Measurements from ENCODE around the gene TLCD2. TPM values are rescaled to one million over a fixed set of nuclear protein-coding genes. Genes with fewer than 3 reads are reported as not detected.
"Not testable (repeated sequence)": the region's sequence is repeated elsewhere in the genome, so short reads cannot be mapped to it uniquely, and the experiment has no call there.

Gene TLCD2
- total RNA-seq, 2 donors from 2014 or later = 0.84 to 1.8 TPM

- H3K9ac ChIP-seq (ENCODE audit: extremely low read depth, low read length, poor library complexity, severe bottlenecking) = peak within 1 kb of the TSS; percentile 15
- Mint-ChIP-seq H3K27ac (no peak within 1 kb of the TSS), H3K27me3 (ENCODE audit: insufficient read depth) (no peaks in the 10 kb centered on the region), H3K9me3 (no peaks in the 10 kb centered on the region), H3K36me3 (ENCODE audit: low read depth) (peaks cover 9% of the 10 kb centered on the region), H3K4me1 (no peaks in the 10 kb centered on the region), H3K4me3 (peak within 1 kb of the TSS; percentile 52)
- no peak for TF ChIP-seq CTCF (conservative IDR thresholded peaks at IDR 0.05)
- H3K36me3 ChIP-seq (ENCODE audit: control insufficient read depth, insufficient read depth, low read length) = no peaks in the 10 kb centered on the region
- no peaks in the 10 kb centered on the region for H3K9me3 ChIP-seq (ENCODE audit: control insufficient read depth, low read length)
- H3K27me3 ChIP-seq (ENCODE audit: control insufficient read depth, insufficient read depth, low read length, poor library complexity, severe bottlenecking) = no peaks in the 10 kb centered on the region
- H3K27ac ChIP-seq (ENCODE audit: low read depth, low read length) = no peak within 1 kb of the TSS
- DNase-seq = peak; percentile 97
- 1 to 10% methylated on average over 6 to 57 of the region's 57 CpGs for WGBS, 2 experiments (ENCODE audit: insufficient coverage in 1 of 2, insufficient read length in 1 of 2)
- no peaks in the 10 kb centered on the region for H3K4me1 ChIP-seq (ENCODE audit: control insufficient read depth, insufficient read depth, low read length)
- H3K4me3 ChIP-seq (ENCODE audit: low read length) = peak within 1 kb of the TSS; percentile 67
These were observed 14.2 kb upstream of the TLCD2 start, which contains the start of gene WDR81 for GRCh38 chr17:1724351-1724868. TSS of gene WDR81 (plus strand) at chr17:1724704. CDS start at chr17:1724960, 256 bp downstream.

- not testable (repeated sequence) for H3K4me1 Mint-ChIP-seq; DNase-seq; H3K27ac ChIP-seq (ENCODE audit: low read depth, low read length); H3K36me3 Mint-ChIP-seq (ENCODE audit: low read depth); H3K27me3 ChIP-seq (ENCODE audit: control insufficient read depth, insufficient read depth, low read length, poor library complexity, severe bottlenecking); H3K9ac ChIP-seq (ENCODE audit: extremely low read depth, low read length, poor library complexity, severe bottlenecking); H3K9me3 Mint-ChIP-seq; H3K27me3 Mint-ChIP-seq (ENCODE audit: insufficient read depth); H3K4me3 ChIP-seq (ENCODE audit: low read length); H3K9me3 ChIP-seq (ENCODE audit: control insufficient read depth, low read length); H3K36me3 ChIP-seq (ENCODE audit: control insufficient read depth, insufficient read depth, low read length); H3K4me3 Mint-ChIP-seq; H3K27ac Mint-ChIP-seq; H3K4me1 ChIP-seq (ENCODE audit: control insufficient read depth, insufficient read depth, low read length)
- WGBS, 2 experiments (ENCODE audit: insufficient coverage in 1 of 2, insufficient read length in 1 of 2) = 91 to 94% methylated on average over 7 to 8 of the region's 8 CpGs
These were observed 11.8 kb upstream of the TLCD2 start for GRCh38 chr17:1722022-1722421.

- H3K9ac ChIP-seq (ENCODE audit: extremely low read depth, low read length, poor library complexity, severe bottlenecking) = no peak overlapping the region
- 46 to 58% methylated on average over 11 of the region's 11 CpGs for WGBS, 2 experiments (ENCODE audit: insufficient coverage in 1 of 2, insufficient read length in 1 of 2)
- no peak overlapping the region for H3K27ac ChIP-seq (ENCODE audit: low read depth, low read length)
- no peaks in the 10 kb centered on the region for H3K27me3 ChIP-seq (ENCODE audit: control insufficient read depth, insufficient read depth, low read length, poor library complexity, severe bottlenecking)
- no peak overlapping the region for H3K27ac Mint-ChIP-seq
- H3K4me3 ChIP-seq (ENCODE audit: low read length) = no peak overlapping the region
- no peaks in the 10 kb centered on the region for H3K36me3 ChIP-seq (ENCODE audit: control insufficient read depth, insufficient read depth, low read length)
- H3K4me1 Mint-ChIP-seq = peaks cover 7% of the 10 kb centered on the region
- H3K9me3 ChIP-seq (ENCODE audit: control insufficient read depth, low read length) = no peaks in the 10 kb centered on the region
- no peak overlapping the region for H3K4me3 Mint-ChIP-seq
- H3K9me3 Mint-ChIP-seq = no peaks in the 10 kb centered on the region
- H3K4me1 ChIP-seq (ENCODE audit: control insufficient read depth, insufficient read depth, low read length) = peaks cover 4% of the 10 kb centered on the region
- no peaks in the 10 kb centered on the region for H3K36me3 Mint-ChIP-seq (ENCODE audit: low read depth)
- no peaks in the 10 kb centered on the region for H3K27me3 Mint-ChIP-seq (ENCODE audit: insufficient read depth)
- DNase-seq = peak; percentile 95
- peak; percentile 98 for TF ChIP-seq CTCF (conservative IDR thresholded peaks at IDR 0.05)
These were observed 10.7 kb upstream of the TLCD2 start for GRCh38 chr17:1720856-1721386.

Measured in endodermal cell (in vitro differentiated cells).